Right ventricle myocardium superior (tissue), 1 donor: ENCODE data around the gene SERPING1. TPM values are rescaled to one million over a fixed set of nuclear protein-coding genes. Genes with fewer than 3 reads are reported as not detected.
A peak's percentile ranks its signal among the peaks of the same experiment; 100 is the strongest.
"Not testable (repeated sequence)": the region's sequence is repeated elsewhere in the genome, so short reads cannot be mapped to it uniquely, and the experiment has no call there.

Source experiments
- ATAC-seq: fragments of 200-7000 bp; cut with Tn5 transposase; one replicate; pipeline ENCODE4 v1.9.1; 2020; ENCODE audit warnings: mild to moderate bottlenecking; ENCODE audit not compliant: poor library complexity
- DNase-seq: peaks from one replicate; pipeline ENCODE4 v3.0.0-alpha.2; 2020
- intact Hi-C: fragments of 100-400 bp; cut with DNase I; formaldehyde crosslinking; loops from one replicate; pipeline ENCODE4 v1.11.2; 2022
- total RNA-seq: library from RNA; stranded (reverse); fragmentation: NEBNext Ultra II Directional; extraction: Animal tissue kit (Norgen Biotek cat#: 25700); gene quantifications from one replicate; pipeline ENCODE4 v1.2.1, GENCODE V29; 2021
- donor health status: DM: no; HTN: yes; CAD: no; lungs with severe emphysema.

SERPING1 gene
- total RNA-seq, 1 donor from 2014 or later = 118 TPM

DNA sequence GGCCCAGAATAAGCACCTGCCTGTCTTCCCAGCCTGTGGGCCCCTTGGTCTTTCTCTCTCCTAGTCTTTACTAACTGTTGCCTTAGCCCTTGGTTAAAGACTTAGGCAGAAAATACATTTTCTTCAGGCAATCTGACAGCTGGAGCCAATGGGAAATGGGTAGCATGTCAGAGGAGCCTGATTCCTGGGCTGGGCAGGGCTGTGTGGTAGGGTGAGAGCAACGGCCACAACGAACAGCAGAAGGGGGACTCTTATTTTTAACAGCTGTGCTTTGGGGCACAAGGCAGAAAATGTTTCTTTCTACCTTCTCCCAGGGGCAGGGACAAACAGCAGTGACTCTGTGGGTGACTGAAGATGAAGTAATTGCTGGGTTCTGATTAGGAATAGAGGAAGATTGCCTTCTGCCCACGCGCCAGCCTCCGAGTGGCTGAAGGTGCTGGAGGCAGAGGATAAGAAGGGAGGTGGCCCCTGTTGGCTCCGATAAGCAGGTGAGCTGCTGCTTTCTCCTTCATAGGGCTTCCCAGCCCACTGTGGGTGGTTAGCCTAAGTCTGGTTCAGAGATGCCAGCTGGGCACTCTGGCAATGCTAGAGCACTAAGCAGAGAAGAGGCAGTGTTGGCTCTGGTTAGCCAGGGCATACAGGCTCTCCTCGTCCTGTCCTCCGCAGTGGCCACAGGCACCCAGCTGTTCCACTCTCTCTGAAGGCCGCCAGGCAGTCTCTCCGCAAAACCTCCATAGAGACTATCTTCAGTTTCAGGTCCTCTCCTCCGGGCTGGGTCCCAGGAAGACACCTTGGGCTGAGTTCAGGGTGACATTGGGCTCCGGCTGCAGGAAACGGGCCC is 50.7 kb downstream of the SERPING1 start:
- DNase-seq = no peak
- intact Hi-C loops = no loop called here
- no peak for ATAC-seq

DNA sequence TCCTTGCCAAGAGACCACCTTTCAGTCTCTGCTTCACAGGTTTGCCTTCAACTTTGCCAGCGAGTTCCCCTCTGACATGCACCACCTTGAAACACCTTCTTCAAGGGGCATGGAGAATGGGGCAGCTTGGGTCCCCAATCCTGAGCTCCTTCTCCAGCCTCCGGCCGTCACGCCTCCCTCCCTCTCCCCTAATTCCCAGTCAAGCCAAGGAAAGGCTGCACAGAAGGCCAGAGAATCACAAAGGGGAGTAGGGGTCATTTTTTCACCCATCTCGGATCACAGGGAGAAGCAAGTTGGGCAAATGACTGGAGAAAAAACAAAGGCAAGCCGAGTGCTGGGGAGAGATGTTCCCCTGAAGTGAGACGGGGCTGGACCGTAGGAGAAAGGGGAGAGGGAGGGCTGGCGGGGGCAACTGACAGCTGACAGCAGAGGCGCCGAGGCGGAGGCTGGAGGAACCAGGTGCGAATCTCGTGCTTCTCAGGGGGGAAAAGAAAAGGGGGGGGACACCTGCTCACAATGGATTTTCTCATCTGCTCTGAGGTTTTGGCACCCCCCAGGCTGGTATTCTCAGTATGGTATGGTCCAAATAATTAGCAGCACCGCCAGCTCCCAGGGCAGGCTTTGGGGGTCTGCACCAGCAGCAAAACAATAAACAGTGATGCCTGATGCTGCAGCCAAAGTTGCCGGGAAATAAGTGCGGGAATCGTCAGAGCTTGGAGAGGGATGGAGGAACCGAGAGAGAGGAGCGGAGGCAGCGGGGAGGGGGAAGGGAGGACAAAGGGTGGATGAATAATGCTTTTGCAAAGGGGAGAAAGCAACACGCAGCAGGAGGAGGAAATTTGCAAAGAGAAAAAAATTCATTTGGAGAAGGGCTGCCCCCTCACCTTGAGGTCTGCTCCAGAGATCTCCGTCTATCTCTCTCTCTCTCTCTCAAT is 51.6 kb downstream of the SERPING1 start:
- DNase-seq = no peak
- intact Hi-C loops = no loop called here

DNA sequence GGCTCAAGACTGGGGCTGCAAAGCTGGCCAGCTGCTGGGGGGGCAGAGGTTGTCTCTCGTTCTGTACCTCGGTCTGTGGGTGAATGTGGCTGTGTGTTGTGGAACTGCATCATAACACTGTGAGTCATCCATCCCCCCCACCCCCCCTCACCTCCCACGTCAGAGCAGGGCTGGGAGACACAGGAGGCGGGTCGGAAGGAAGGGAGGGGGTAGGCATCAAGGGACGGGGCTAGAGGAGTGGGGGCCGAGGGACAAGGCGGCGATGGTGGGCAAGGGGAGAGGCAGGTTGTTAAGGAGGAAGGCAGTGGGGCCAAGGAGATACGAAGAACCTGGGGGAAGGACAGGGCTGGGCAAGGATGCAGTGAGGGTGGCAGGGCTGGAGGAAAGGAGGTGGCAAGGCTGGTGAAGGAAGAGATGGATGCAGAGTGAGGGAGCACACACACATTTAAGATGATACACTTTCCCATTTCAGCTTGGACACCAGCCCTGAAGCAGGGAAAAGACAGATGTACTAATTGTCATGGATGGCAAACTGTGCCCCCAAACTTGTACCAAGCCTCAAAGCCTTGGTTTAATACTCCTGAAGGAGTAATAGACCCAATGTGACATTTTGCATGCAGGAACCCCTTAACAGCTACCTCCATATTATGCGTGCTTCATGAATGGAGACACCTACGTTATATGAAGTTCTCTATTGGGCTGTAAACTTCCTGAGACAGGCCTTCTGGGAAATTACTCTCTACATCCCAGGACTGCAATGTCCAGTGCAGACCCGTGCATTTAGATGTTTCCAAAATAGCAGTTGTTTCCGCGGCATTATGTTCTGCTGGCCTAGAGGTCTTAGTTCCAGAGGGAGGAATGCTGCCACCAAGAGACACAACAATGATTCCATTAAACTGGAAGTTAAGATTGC is 52.6 kb downstream of the SERPING1 start, which contains the start of gene YPEL4:
Gene YPEL4, minus strand, starts transcription at position 87 of the 913 bp plus-strand sequence. CDS start 2,805 bp downstream, outside the sequence.
- DNase-seq (no peak), ATAC-seq (peak; percentile 49)
- intact Hi-C loops = no loop called here

More for the DNA sequence above, 51.6 kb downstream of the SERPING1 start:
- no peak for ATAC-seq

DNA sequence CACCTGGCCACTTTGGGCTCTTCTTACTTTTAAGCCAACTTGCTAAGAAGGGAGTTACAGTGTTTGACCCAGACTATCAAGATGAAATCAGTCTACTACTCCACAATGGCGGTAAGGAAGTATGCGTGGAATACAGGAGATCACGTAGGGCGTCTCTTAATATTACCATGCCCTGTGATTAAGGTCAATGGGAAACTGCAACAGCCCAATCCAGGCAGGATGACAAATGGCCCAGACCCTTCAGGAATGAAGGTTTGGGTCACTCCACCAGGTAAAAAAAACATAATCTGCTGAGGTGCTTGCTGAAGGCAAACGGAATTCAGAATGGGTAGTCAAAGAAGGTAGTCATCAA is 53.2 kb downstream of the SERPING1 start:
- DNase-seq (no peak), ATAC-seq (no peak)
- intact Hi-C loops = no loop called here

DNA sequence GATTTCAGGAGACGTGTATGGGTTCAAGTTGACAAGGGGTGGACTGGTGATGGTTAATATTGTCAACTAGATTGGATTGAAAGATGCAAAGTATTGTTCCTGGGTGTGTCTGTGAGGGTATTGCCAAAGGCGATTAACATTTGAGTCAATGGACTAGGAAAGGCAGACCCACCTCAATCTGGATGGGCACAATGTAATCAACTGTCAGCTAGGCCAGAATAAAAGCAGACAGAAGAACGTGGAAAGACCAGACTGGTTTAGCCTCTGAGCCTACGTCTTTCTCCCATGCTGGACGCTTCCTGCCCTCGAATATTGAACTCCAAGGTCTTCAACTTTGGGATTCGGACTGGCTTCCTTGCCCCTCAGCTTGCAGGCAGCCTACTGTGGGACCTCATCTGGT is 53.9 kb downstream of the SERPING1 start:
- DNase-seq = no peak
- intact Hi-C loops = no loop called here
- no peak for ATAC-seq

DNA sequence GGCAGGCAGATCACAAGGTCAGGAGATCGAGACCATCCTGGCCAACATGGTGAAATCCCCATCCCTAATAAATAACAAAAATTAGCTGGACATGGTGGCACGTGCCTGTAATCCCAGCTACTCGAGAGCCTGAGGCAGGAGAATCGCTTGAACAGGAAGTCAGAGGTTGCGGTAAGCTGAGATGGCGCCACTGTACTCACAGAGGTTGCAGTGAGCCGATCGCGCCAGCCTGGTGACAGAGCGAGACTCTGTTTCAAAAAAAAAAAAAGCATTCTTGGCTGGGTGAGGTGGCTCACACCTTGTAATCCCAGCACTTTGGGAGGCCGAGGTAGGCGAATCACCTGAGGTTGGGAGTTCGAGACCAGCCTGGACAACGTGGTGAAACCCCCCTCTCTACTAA is 54.7 kb downstream of the SERPING1 start:
- intact Hi-C loops, ATAC-seq, DNase-seq: not testable (repeated sequence)

DNA sequence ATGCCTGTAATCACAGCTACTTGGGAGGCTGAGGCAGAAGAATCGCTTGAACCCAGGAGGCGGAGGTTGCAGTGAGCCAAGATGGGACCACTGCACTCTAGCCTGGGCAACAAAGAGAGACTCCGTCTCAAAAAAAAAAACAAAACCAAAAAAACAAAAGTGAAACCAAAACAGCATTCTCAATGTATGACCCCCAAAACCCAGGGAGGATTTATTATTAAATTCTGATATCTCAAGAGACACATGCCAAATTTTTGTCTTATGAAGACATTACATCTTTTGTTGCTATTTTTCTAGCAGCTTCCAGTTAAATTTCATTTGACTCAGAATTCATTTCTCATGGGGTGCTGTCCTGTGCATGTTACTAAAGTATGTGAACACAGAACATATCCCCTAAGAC is 55.2 kb downstream of the SERPING1 start:
- no peak for DNase-seq
- intact Hi-C loops = no loop called here
- ATAC-seq = no peak

DNA sequence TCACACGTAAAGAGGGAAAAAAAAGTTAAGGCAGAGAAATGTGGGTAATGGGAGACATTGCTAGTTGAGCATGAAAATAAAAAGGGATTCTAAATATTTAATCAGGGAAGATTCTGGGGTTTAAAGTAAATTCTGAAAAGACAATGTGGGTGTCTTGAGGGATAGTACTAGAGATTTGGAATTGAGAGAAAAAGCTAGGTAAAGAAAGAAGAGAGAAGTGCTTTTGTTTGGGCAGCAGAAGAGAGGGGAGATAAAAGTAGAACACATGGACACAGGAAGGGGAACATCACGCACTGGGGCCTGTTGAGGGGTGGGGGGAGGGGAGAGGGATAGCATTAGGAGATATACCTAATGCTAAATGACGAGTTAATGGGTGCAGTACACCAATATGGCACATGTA is 55.7 kb downstream of the SERPING1 start:
- ATAC-seq (no peak), DNase-seq (no peak)
- intact Hi-C loops = no loop called here

DNA sequence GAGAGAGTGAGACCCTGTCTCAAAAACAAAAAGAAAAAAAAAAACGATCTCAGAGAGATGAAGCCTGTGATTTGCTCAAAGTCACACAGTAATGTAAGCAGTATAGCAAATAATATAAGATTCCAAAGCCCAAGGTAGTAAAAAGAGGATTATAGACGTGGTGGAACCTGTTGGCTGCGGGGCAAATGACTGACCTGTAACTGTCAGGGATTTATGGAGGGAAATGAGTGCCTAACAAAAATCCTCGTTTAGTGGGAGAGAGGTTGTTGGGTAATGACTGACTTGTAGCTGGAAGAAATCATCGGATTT is 59.4 kb downstream of the SERPING1 start:
- DNase-seq (no peak), ATAC-seq (no peak)
- intact Hi-C loops = no loop called here

DNA sequence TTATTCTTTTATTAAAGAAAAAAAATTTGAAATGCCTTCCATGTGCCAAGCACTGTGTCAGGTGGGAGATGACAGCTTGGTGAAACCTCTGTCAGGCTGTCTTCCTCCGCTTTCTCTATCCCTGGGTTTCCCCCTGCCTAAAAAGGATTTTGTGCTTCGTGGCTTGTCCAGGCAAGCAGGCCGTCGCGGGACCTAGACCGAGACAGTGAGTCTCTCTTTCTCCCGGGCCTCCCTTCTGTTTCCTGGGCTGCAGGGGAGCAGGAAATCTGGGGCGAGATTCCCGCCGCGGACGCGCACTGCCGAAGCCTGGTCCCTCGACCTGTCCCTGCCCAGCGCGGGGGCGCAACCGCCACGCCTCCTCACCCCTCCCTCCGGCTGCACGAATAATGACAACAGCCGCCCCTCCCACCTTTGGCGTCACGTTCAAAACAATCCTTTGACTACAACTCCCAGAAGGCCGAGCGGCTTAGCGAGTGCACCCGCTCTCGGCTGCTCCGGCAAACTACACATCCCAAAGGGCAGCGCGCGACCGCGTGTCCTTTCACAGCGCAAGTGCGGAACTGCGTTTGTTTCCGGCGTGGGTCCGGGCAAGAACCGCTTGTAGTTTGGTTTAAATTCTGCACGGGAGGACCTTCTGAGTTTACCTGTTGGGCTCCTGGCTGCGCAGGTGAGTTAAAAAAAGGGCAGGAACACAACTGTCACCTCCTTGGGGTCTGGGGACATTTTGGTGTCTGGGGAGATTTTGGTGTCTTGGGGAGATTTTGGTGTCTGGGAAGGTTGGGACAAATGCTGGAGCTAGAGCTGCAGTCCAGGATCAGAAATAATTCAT is 59.9 kb downstream of the SERPING1 start, which contains the start of gene CLP1:
Gene CLP1, plus strand, starts transcription at position 569 of the 829 bp plus-strand sequence. CDS start 1,715 bp downstream, outside the sequence.
- ATAC-seq (peak; percentile 98), DNase-seq (peak; percentile 100)
- intact Hi-C loops = no loop called here

DNA sequence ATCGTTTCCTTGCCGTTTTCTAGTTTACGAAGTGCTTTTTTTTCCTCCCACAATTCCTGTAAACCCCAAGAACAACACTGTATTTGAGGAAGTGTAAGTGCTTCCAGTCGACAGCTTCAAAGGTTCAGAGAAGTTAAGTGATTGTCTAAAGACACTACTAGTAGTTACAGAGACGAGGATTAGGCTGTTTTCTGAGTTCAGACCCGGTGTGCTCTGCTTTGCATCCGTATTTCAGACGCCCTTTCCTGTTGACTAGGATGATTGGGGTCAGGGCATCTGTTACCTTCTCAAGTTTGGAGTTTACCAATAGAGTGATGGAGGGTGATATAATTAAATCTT is 60.5 kb downstream of the SERPING1 start:
- DNase-seq (no peak), ATAC-seq (no peak)
- intact Hi-C loops = no loop called here

DNA sequence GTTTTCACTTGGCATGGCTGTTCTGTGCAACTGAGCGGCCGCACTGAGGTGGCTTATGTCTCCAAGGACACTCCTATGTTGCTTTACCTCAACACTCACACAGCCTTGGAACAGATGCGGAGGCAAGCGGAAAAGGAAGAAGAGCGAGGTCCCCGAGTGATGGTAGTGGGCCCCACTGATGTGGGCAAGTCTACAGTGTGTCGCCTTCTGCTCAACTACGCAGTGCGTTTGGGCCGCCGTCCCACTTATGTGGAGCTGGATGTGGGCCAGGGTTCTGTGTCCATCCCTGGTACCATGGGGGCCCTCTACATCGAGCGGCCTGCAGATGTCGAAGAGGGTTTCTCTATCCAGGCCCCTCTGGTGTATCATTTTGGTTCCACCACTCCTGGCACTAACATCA is 62.2 kb downstream of the SERPING1 start:
- no peak for DNase-seq
- ATAC-seq = no peak
- intact Hi-C loops = no loop called here

DNA sequence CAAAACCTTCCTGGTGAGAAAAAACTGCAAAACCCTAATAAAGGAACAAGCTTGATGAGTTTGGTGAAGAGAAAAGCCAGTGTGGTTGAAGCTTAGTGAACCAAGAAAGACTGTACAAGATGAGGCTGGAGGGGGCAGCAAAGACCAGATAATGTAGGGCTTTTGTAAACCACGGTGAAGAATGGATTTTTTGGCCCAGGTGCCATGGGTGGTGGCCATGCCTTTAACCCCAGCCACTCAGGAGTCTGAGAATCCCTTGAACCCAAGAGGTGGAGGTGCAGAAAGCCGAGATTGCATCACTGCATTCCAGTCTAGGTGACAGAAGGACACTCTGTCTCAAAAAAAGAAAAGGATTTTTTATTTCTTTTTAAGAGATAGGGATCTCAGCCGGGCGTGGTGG is 65.4 kb downstream of the SERPING1 start:
- intact Hi-C loops = no loop called here
- DNase-seq (no peak), ATAC-seq (no peak)

DNA sequence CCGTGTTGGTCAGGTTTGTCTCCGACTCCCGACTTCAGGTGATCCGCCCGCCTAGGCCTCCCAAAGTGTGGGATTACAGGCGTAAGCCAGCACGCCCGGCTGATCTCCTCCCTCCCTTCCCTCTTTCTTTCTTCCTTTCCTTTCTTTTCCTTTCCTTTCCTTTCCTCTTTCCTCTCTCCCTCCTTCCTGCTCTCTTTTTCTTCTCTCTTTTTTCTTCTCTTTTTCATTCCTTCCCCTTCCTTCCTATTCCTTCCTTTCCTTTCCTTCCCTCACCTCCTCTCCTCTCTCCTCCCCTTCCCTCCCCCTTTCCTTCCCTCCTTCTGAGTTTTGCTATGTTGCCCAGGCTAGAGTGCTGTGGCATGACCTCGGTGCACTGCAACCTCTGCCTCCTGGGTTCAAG is 66.5 kb downstream of the SERPING1 start:
- ATAC-seq (no peak), DNase-seq (no peak)
- intact Hi-C loops = no loop called here
